ENCODE measurements around the gene POLR1B. TPM values are rescaled to one million over a fixed set of nuclear protein-coding genes. Genes with fewer than 3 reads are reported as not detected.

Gene POLR1B
- total and polyA plus RNA-seq, 2 of the 13 experiments (the other 11 are each of a cell fraction or from before 2014, with no cell fraction given): 18.3 to 46.0 TPM

- TF ChIP-seq ZNF557 (CRISPR knock-in tag; IDR thresholded peaks at IDR 0.05): no peak
- no peak for TF ChIP-seq POGK (CRISPR knock-in tag; conservative IDR thresholded peaks at IDR 0.05)
- no peak for TF ChIP-seq ZNF282 (IDR thresholded peaks at IDR 0.05; ENCODE audit: partially characterized antibody)
- TF ChIP-seq JARID2 (CRISPR knock-in tag; IDR thresholded peaks at IDR 0.05; ENCODE audit: insufficient replicate concordance): no peak
- no peak for TF ChIP-seq ATF3 (CRISPR knock-in tag; IDR thresholded peaks at IDR 0.05)
- no peak for TF ChIP-seq KLF6 (CRISPR knock-in tag; IDR thresholded peaks at IDR 0.05)
- TF ChIP-seq ZNF280B (CRISPR knock-in tag; IDR thresholded peaks at IDR 0.05; ENCODE audit: borderline replicate concordance): peak; percentile 69; the same call in 1 of the 2 replicates
- TF ChIP-seq TP53 (CRISPR knock-in tag; conservative IDR thresholded peaks at IDR 0.05): no peak
- TF ChIP-seq ZBTB20 (CRISPR knock-in tag; IDR thresholded peaks at IDR 0.05; ENCODE audit: borderline replicate concordance, low read depth): 0 out of 2 replicates have a peak, but pooled peaks have one; percentile 31
- TF ChIP-seq TIGD3 (CRISPR knock-in tag; IDR thresholded peaks at IDR 0.05; ENCODE audit: borderline replicate concordance): no peak
- no peak for TF ChIP-seq HHEX (CRISPR knock-in tag; IDR thresholded peaks at IDR 0.05)
- TF ChIP-seq KLF11 (CRISPR knock-in tag; IDR thresholded peaks at IDR 0.05): no peak
- TF ChIP-seq ZBTB3 (CRISPR knock-in tag; IDR thresholded peaks at IDR 0.05; ENCODE audit: borderline replicate concordance, low read depth): no peak
- TF ChIP-seq ZNF691 (CRISPR knock-in tag; IDR thresholded peaks at IDR 0.05; ENCODE audit: borderline replicate concordance, low read depth): peak; percentile 55; the same call in 1 of the 2 replicates
- TF ChIP-seq ZNF687 (CRISPR knock-in tag; IDR thresholded peaks at IDR 0.05): peak; percentile 67
- peak; percentile 23; the same call in 1 of the 2 replicates for TF ChIP-seq ZNF281 (CRISPR knock-in tag; IDR thresholded peaks at IDR 0.05; ENCODE audit: borderline replicate concordance)
Measured at GRCh38 chr2:112626604-112627059, 84.4 kb downstream of the POLR1B start (continued).

All from HepG2 (cell line).